HCT116 (cell line): ENCODE data around the gene SCGB1C2. TPM values are rescaled to one million over a fixed set of nuclear protein-coding genes. Genes with fewer than 3 reads are reported as not detected.

ENCODE experiments used
- ATAC-seq: fragments of 200-7000 bp; cut with Tn5 transposase; 2 replicates; pipeline ENCODE4 v1.9.1; 2020; ENCODE audit warnings: mild to moderate bottlenecking, moderate library complexity
- BruUV-seq: library from RNA; stranded (reverse); fragments of 400-500 nt; replicated peaks from 2 replicates; lab custom pipeline; 2021; lab: Mats Ljungman, UMichigan
- CTCF ChIA-PET: fragments of 300-600 bp; sonication (Branson Sonifier 250); formaldehyde crosslinking; loops from one replicate; lab custom pipeline; 2021; ENCODE audit warnings: antibody characterized with exemption; lab: Charles Lee
- POLR2A ChIA-PET: fragments of 300-600, 350-600 bp; sonication (Branson Sonifier 250); formaldehyde crosslinking; loops from one replicate; lab custom pipeline; 2021; ENCODE audit warnings: antibody characterized with exemption; lab: Charles Lee
- RAD21 ChIA-PET, 2 experiments: fragments of 300-600 bp; sonication (Branson Sonifier 250); formaldehyde crosslinking; loops; one replicate each; lab custom pipeline; 2023; ENCODE audit warnings: low total read pairs in 2 of 2; ENCODE audit not compliant: uncharacterized antibody in 2 of 2, unreplicated experiment in 2 of 2, low non-redundant PET in 1 of 2; lab: Charles Lee
- DNase-seq: peaks from one replicate; pipeline ENCODE4 v3.0.0-alpha.2; 2010; ENCODE audit warnings: low read depth, low spot score
- H2AFZ ChIP-seq: fragments of 200-600 bp; shearing (Covaris generic), sonication (generic); 2 replicates; pipeline ENCODE4 v1.6.1; 2017; ENCODE audit warnings: low read depth, mixed run types, mixed read lengths, antibody characterized with exemption, low read length; ENCODE audit not compliant: poor library complexity, severe bottlenecking
- H3K27ac ChIP-seq: 2 replicates; pipeline ENCODE4 v1.5.1; 2012; ENCODE audit warnings: low read depth, low read length
- H3K27me3 ChIP-seq: fragments of 200-600 bp; sonication (generic); 2 replicates; pipeline ENCODE4 v1.6.1; 2016; ENCODE audit warnings: mixed run types, low read length, mixed read lengths; ENCODE audit not compliant: insufficient read depth
- H3K36me3 ChIP-seq, 2 experiments: fragments of 200-500 bp in 1 of 2; fragments of 200-600 bp in 1 of 2; sonication (Bioruptor generic) in 1 of 2; sonication (generic) in 1 of 2; 2 replicates each; pipeline versions ENCODE4 v1.5.1 to v1.6.1; 2014 to 2016; ENCODE audit warnings: low read length in 2 of 2, inconsistent platforms in 1 of 2, mixed read lengths in 1 of 2, mixed run types in 1 of 2; ENCODE audit not compliant: insufficient read depth in 2 of 2, control insufficient read depth in 1 of 2
- H3K4me1 ChIP-seq, 2 experiments: fragments of 200-600 bp in 1 of 2; sonication (generic) in 1 of 2; 2 replicates each; pipeline versions ENCODE4 v1.5.1 to v1.6.1; 2012 to 2017; ENCODE audit warnings: low read length in 2 of 2, inconsistent platforms in 1 of 2, mild to moderate bottlenecking in 1 of 2, mixed read lengths in 1 of 2, mixed run types in 1 of 2, moderate library complexity in 1 of 2; ENCODE audit not compliant: insufficient read depth in 2 of 2, control insufficient read depth in 1 of 2
- H3K4me2 ChIP-seq: fragments of 200-600 bp; sonication (generic); 2 replicates; pipeline ENCODE4 v1.6.1; 2017; ENCODE audit warnings: mixed run types, low read length, mixed read lengths
- H3K4me3 ChIP-seq, 2 experiments: fragments of 200-600 bp in 1 of 2; sonication (generic) in 1 of 2; replicated peaks in 1 of 2; 2 replicates each; pipeline ENCODE4 v1.5.1; 2011 to 2016; ENCODE audit warnings: low read length in 2 of 2, control low read depth in 1 of 2, low read depth in 1 of 2, mild to moderate bottlenecking in 1 of 2, mixed read lengths in 1 of 2, mixed run types in 1 of 2
- H3K79me2 ChIP-seq: fragments of 200-600 bp; sonication (generic); 2 replicates; pipeline ENCODE4 v1.6.1; 2017; ENCODE audit warnings: mild to moderate bottlenecking, mixed run types, low read length, moderate library complexity, mixed read lengths; ENCODE audit not compliant: insufficient read depth
- H3K9ac ChIP-seq: fragments of 200-600 bp; sonication (generic); 2 replicates; pipeline ENCODE4 v1.6.1; 2016; ENCODE audit warnings: low read length, mixed read lengths
- H3K9me2 ChIP-seq: fragments of 200-600 bp; sonication (generic), shearing (Covaris generic); 2 replicates; pipeline ENCODE4 v1.6.1; 2017; ENCODE audit warnings: mixed run types, mild to moderate bottlenecking, moderate library complexity; ENCODE audit not compliant: insufficient read depth
- H3K9me3 ChIP-seq, 2 experiments: fragments of 200-500 bp in 1 of 2; fragments of 200-600 bp in 1 of 2; sonication (Bioruptor generic) in 1 of 2; sonication (generic) in 1 of 2; 2 replicates each; pipeline ENCODE4 v1.6.1; 2014 to 2017; ENCODE audit warnings: low read length in 2 of 2, mixed read lengths in 2 of 2, inconsistent platforms in 1 of 2, low read depth in 1 of 2, mild to moderate bottlenecking in 1 of 2, mixed run types in 1 of 2, moderate library complexity in 1 of 2; ENCODE audit not compliant: control insufficient read depth in 1 of 2, insufficient read depth in 1 of 2
- H4K20me1 ChIP-seq: fragments of 200-600 bp; sonication (generic), shearing (Covaris generic); 2 replicates; pipeline ENCODE4 v1.6.1; 2017; ENCODE audit warnings: mixed run types, mild to moderate bottlenecking, moderate library complexity; ENCODE audit not compliant: insufficient read depth
- CBX3 ChIP-seq: IDR thresholded peaks from 2 replicates; pipeline ENCODE4 v1.6.1; 2012; ENCODE audit warnings: low read depth
- EGR1 ChIP-seq: IDR thresholded peaks from 2 replicates; pipeline ENCODE4 v1.6.1; 2012; ENCODE audit warnings: low read depth
- EZH2phosphoT487 ChIP-seq: fragments of 200-600 bp; IDR thresholded peaks from 2 replicates; pipeline ENCODE4 v1.6.1; 2018; ENCODE audit warnings: antibody characterized with exemption, borderline replicate concordance
- FOSL1 ChIP-seq: IDR thresholded peaks from 2 replicates; pipeline ENCODE4 v1.6.1; 2012; ENCODE audit warnings: low read depth
- JUND ChIP-seq: IDR thresholded peaks from 2 replicates; pipeline ENCODE4 v1.6.1; 2012
- RAD21 ChIP-seq: IDR thresholded peaks from 2 replicates; pipeline ENCODE4 v1.6.1; 2012; ENCODE audit warnings: low read depth, mild to moderate bottlenecking
- SP1 ChIP-seq: IDR thresholded peaks from 2 replicates; pipeline ENCODE4 v1.6.1; 2012; ENCODE audit warnings: low read depth
- SRF ChIP-seq: IDR thresholded peaks from 2 replicates; pipeline ENCODE4 v1.6.1; 2012; ENCODE audit warnings: low read depth
- intact Hi-C: fragments of 100-400 bp; cut with micrococcal nuclease; formaldehyde crosslinking; loops from 2 replicates; pipeline ENCODE4 v1.10.0; 2022
- total RNA-seq: library from RNA; stranded (reverse); gene quantifications from one replicate; pipeline ENCODE4 v1.2.1, GENCODE V29; 2021; ENCODE audit not compliant: unreplicated experiment
- TF ChIP-seq, protein P1 (sequence below): IDR thresholded peaks from 2 replicates; pipeline ENCODE4 v1.6.1; 2012
- TF ChIP-seq, protein P2 (sequence below): IDR thresholded peaks from 2 replicates; pipeline ENCODE4 v1.6.1; 2012
- TF ChIP-seq, protein P3 (sequence below): IDR thresholded peaks from 2 replicates; pipeline ENCODE4 v1.6.1; 2012; ENCODE audit warnings: low read depth
- TF ChIP-seq, protein P4 (sequence below): IDR thresholded peaks from 2 replicates; pipeline ENCODE4 v1.6.1; 2011; ENCODE audit warnings: mild to moderate bottlenecking, low read length, moderate library complexity; ENCODE audit not compliant: insufficient replicate concordance; ENCODE audit errors: extremely low read depth

The SCGB1C2 gene
- total RNA-seq, 1 experiment from 2014 or later = not detected

DNA sequence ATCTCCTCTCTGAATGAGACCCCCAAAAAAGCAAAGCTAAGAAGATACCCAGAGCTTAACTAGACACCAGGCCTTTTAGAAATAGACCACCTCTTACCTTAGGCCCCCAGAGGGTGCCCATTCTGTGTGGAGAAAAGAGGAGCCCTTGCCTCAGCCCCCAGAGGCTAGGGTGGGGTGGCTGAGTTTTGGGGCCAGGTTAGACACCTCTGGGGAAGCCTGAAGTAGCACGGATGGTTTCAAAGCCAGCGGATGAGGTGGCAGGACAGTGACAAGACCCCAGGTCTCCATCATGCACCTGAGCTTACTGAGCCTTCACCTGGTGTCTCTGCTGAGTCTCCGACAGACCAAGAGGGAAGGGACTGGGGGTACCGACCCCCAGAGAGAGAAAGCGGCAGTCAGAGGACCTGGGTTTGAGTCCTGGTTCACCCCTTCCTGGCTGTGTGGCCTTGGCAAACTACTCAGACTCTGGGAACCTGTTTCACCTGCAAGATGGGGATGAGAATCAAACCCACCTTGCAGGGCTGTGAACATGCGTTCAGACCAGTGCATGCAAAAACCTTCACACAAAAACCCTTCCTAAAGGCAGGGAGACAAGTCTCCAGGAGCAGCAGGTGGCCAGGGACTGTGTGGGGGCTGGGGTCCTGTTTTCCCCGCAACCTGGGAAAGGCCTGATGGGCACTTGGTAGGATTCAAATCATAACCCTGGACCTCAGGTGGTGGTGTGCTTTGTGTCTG lies 7.7 kb downstream of the SCGB1C2 start:
- ATAC-seq = no peak
- POLR2A ChIA-PET = no interaction called here
- H2AFZ ChIP-seq = no peak overlapping the region
- BruUV-seq = no TSS peak
- CTCF ChIA-PET = no interaction called here
- TF ChIP-seq FOSL1 = no peak
- TF ChIP-seq, protein P1, sequence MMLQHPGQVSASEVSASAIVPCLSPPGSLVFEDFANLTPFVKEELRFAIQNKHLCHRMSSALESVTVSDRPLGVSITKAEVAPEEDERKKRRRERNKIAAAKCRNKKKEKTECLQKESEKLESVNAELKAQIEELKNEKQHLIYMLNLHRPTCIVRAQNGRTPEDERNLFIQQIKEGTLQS = no peak
- no peak for TF ChIP-seq EZH2phosphoT487
- TF ChIP-seq SP1 = no peak
- no peak overlapping the region for H3K9ac ChIP-seq
- H3K27me3 ChIP-seq = no peaks in the 10 kb centered on the region
- H4K20me1 ChIP-seq = no peaks in the 10 kb centered on the region
- no peak overlapping the region for H3K4me2 ChIP-seq
- no peak overlapping the region for H3K4me3 ChIP-seq
- H3K9me3 ChIP-seq = no peaks in the 10 kb centered on the region
- peaks cover 2 to 5% of the 10 kb centered on the region in 2 experiments; a peak in 1 of 4 replicates for H3K4me1 ChIP-seq
- no peak for DNase-seq
- H3K79me2 ChIP-seq = no peaks in the 10 kb centered on the region
- intact Hi-C loops = loop anchor here (5.0 kb wide), 1 partner anchor 852 kb away; the partner anchor contains the start of gene TIMM22
- no peak overlapping the region for H3K27ac ChIP-seq
- no peaks in the 10 kb centered on the region for H3K36me3 ChIP-seq
- RAD21 ChIA-PET = no interaction called here
- H3K9me2 ChIP-seq = no peaks in the 10 kb centered on the region

DNA sequence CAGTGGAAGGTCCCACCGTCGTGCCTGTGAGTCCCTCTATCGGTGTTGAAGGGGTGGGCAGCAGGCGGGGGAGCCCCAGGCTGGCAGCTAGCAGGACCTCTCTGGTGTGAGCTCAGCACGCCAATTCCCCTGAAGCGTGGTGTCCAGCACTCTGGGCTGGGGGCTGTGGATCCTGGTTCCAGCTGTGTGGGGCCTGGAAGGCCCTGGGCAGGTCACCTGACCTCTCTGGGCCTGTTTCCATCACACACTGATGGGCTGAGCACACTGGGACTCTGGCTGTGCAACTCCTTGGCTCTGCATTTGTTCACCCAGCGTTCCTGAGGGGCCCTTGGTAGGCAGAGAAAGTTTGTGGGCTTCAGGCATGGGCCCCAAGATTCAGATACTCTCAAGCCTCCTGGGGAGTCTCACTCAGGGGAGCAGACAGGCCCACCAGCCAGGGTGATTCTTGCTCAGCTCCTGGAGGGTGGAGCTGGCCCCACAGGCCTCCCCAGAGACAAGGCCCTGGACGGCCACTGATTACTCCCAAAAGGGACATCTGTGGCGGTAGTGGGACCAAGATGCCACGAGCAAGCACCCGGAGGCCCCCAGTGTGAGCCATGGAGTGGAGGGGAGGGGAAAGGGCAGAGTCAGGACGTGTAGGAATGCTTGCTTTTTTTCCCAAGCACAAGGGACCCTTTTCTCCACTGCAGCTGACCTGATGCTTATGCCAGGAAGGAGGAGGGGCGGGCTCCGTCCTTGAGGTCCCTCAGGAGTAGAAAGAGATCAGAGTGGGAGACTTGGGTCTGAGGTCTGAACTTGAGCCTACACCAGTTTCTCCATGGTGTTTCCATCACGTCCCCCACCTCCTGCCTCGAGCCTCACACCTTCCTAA lies 8.5 kb downstream of the SCGB1C2 start:
- ATAC-seq (no peak), DNase-seq (no peak)
- H3K9me3 ChIP-seq = no peaks in the 10 kb centered on the region
- H3K9ac ChIP-seq = no peak overlapping the region
- H3K27ac ChIP-seq = no peak overlapping the region
- intact Hi-C loops = no loop called here
- TF ChIP-seq RAD21 = no peak
- TF ChIP-seq, protein P2, sequence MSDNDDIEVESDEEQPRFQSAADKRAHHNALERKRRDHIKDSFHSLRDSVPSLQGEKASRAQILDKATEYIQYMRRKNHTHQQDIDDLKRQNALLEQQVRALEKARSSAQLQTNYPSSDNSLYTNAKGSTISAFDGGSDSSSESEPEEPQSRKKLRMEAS = no peak
- TF ChIP-seq SP1 = no peak
- no peak for TF ChIP-seq CBX3
- TF ChIP-seq, protein P3, sequence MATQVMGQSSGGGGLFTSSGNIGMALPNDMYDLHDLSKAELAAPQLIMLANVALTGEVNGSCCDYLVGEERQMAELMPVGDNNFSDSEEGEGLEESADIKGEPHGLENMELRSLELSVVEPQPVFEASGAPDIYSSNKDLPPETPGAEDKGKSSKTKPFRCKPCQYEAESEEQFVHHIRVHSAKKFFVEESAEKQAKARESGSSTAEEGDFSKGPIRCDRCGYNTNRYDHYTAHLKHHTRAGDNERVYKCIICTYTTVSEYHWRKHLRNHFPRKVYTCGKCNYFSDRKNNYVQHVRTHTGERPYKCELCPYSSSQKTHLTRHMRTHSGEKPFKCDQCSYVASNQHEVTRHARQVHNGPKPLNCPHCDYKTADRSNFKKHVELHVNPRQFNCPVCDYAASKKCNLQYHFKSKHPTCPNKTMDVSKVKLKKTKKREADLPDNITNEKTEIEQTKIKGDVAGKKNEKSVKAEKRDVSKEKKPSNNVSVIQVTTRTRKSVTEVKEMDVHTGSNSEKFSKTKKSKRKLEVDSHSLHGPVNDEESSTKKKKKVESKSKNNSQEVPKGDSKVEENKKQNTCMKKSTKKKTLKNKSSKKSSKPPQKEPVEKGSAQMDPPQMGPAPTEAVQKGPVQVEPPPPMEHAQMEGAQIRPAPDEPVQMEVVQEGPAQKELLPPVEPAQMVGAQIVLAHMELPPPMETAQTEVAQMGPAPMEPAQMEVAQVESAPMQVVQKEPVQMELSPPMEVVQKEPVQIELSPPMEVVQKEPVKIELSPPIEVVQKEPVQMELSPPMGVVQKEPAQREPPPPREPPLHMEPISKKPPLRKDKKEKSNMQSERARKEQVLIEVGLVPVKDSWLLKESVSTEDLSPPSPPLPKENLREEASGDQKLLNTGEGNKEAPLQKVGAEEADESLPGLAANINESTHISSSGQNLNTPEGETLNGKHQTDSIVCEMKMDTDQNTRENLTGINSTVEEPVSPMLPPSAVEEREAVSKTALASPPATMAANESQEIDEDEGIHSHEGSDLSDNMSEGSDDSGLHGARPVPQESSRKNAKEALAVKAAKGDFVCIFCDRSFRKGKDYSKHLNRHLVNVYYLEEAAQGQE = no peak
- no peak for TF ChIP-seq SRF
- TF ChIP-seq JUND = no peak
- TF ChIP-seq FOSL1 = no peak
- TF ChIP-seq, protein P4, sequence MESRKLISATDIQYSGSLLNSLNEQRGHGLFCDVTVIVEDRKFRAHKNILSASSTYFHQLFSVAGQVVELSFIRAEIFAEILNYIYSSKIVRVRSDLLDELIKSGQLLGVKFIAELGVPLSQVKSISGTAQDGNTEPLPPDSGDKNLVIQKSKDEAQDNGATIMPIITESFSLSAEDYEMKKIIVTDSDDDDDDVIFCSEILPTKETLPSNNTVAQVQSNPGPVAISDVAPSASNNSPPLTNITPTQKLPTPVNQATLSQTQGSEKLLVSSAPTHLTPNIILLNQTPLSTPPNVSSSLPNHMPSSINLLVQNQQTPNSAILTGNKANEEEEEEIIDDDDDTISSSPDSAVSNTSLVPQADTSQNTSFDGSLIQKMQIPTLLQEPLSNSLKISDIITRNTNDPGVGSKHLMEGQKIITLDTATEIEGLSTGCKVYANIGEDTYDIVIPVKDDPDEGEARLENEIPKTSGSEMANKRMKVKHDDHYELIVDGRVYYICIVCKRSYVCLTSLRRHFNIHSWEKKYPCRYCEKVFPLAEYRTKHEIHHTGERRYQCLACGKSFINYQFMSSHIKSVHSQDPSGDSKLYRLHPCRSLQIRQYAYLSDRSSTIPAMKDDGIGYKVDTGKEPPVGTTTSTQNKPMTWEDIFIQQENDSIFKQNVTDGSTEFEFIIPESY = no peak
- no peak for TF ChIP-seq EGR1
- ChIA-PET CTCF (no interaction called here), POLR2A (no interaction called here), RAD21 (no interaction called here)
- no peaks in the 10 kb centered on the region for H4K20me1 ChIP-seq
- H2AFZ ChIP-seq = no peak overlapping the region
- no peaks in the 10 kb centered on the region for H3K36me3 ChIP-seq
- no peak overlapping the region for H3K4me2 ChIP-seq
- H3K4me1 ChIP-seq = peaks cover 2 to 5% of the 10 kb centered on the region in 2 experiments; a peak in 1 of 4 replicates
- H3K27me3 ChIP-seq = no peaks in the 10 kb centered on the region
- H3K9me2 ChIP-seq = no peaks in the 10 kb centered on the region
- H3K79me2 ChIP-seq = no peaks in the 10 kb centered on the region
- no TSS peak for BruUV-seq
- H3K4me3 ChIP-seq = no peak overlapping the region
